Measurements from ENCODE around the gene FTO. TPM values are rescaled to one million over a fixed set of nuclear protein-coding genes. Genes with fewer than 3 reads are reported as not detected.

Gene FTO
- total RNA-seq, 1 donor from 2014 or later: 85.1 TPM

- H3K9me3 Mint-ChIP-seq: no peaks in the 10 kb centered on the region
- TF ChIP-seq CTCF (conservative IDR thresholded peaks at IDR 0.05): no peak
- no peak overlapping the region for H3K27ac Mint-ChIP-seq
- peaks cover under 1% of the 10 kb centered on the region for H3K4me1 Mint-ChIP-seq (ENCODE audit: unreplicated experiment)
- no peak overlapping the region for H3K4me3 Mint-ChIP-seq
- H3K27me3 Mint-ChIP-seq: no peaks in the 10 kb centered on the region
- no peak for DNase-seq (ENCODE audit: extremely low spot score, unreplicated experiment)
- peaks cover 4% of the 10 kb centered on the region for H3K36me3 Mint-ChIP-seq
These were observed 368.3 kb downstream of the FTO start for GRCh38 chr16:54072237-54072636.

- Mint-ChIP-seq H3K27ac (no peak overlapping the region), H3K36me3 (peaks cover 4% of the 10 kb centered on the region), H3K4me3 (no peak overlapping the region), H3K9me3 (no peaks in the 10 kb centered on the region), H3K27me3 (no peaks in the 10 kb centered on the region), H3K4me1 (ENCODE audit: unreplicated experiment) (peaks cover 5% of the 10 kb centered on the region)
- DNase-seq (ENCODE audit: extremely low spot score, unreplicated experiment): no peak
- TF ChIP-seq CTCF (conservative IDR thresholded peaks at IDR 0.05): no peak
These were observed 369.4 kb downstream of the FTO start for GRCh38 chr16:54073356-54073755.

GRCh38 chr16:54075446-54075845 is 371.5 kb downstream of the FTO start:
- Mint-ChIP-seq H3K9me3 (no peaks in the 10 kb centered on the region), H3K4me1 (ENCODE audit: unreplicated experiment) (peaks cover 5% of the 10 kb centered on the region), H3K4me3 (no peak overlapping the region), H3K27me3 (no peaks in the 10 kb centered on the region), H3K27ac (no peak overlapping the region), H3K36me3 (peaks cover 7% of the 10 kb centered on the region)
- no peak for TF ChIP-seq CTCF (conservative IDR thresholded peaks at IDR 0.05)
- no peak for DNase-seq (ENCODE audit: extremely low spot score, unreplicated experiment)

- TF ChIP-seq CTCF (conservative IDR thresholded peaks at IDR 0.05): no peak
- no peaks in the 10 kb centered on the region for H3K9me3 Mint-ChIP-seq
- H3K4me3 Mint-ChIP-seq: no peak overlapping the region
- DNase-seq (ENCODE audit: extremely low spot score, unreplicated experiment): no peak
- H3K27ac Mint-ChIP-seq: no peak overlapping the region
- no peaks in the 10 kb centered on the region for H3K27me3 Mint-ChIP-seq
- H3K4me1 Mint-ChIP-seq (ENCODE audit: unreplicated experiment): peaks cover 5% of the 10 kb centered on the region
- peaks cover 7% of the 10 kb centered on the region for H3K36me3 Mint-ChIP-seq
These were observed 372.1 kb downstream of the FTO start for GRCh38 chr16:54076006-54076504.

- Mint-ChIP-seq H3K27me3 (no peaks in the 10 kb centered on the region), H3K4me3 (no peak overlapping the region), H3K9me3 (no peaks in the 10 kb centered on the region), H3K36me3 (peaks cover 7% of the 10 kb centered on the region), H3K27ac (no peak overlapping the region), H3K4me1 (ENCODE audit: unreplicated experiment) (peaks cover 5% of the 10 kb centered on the region)
- TF ChIP-seq CTCF (conservative IDR thresholded peaks at IDR 0.05): no peak
- DNase-seq (ENCODE audit: extremely low spot score, unreplicated experiment): no peak
These were observed 373.3 kb downstream of the FTO start for GRCh38 chr16:54077050-54077821.

Measured in type B pancreatic cell (in vitro differentiated cells).